ENCODE measurements around the gene BACE2.
"Not testable (repeated sequence)": the region's sequence is repeated elsewhere in the genome, so short reads cannot be mapped to it uniquely, and the experiment has no call there.

Gene BACE2

DNA sequence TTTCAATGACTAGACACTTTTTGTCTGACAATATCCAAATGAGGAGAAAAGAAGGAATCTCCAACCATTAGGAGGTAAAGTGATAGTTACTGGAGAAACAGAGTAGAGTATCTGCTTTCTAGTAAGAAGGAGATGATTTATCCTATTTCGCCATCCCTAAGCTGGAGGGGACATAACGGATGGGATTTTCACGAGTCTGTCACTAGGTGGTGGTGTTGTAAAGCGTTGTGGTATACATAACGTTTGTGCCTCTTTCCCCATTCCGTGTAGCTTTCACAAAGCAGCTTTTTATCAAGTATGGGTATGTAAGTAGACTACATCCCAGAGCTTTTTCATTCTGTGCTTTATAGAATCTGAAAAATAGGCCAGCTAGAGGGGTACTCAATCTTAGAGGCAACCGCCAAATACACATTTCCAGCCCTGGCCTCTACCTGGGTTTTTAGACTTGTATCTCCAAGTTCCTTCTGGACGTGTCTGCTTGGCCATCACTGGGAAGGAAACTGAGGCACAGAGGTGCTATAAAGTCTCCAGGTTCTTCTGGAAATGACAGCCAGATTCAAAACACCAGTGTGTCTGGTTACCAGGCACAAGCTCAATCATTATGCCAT is 115.4 kb downstream of the BACE2 start:
- DNase-seq, result peak; percentile 54

DNA sequence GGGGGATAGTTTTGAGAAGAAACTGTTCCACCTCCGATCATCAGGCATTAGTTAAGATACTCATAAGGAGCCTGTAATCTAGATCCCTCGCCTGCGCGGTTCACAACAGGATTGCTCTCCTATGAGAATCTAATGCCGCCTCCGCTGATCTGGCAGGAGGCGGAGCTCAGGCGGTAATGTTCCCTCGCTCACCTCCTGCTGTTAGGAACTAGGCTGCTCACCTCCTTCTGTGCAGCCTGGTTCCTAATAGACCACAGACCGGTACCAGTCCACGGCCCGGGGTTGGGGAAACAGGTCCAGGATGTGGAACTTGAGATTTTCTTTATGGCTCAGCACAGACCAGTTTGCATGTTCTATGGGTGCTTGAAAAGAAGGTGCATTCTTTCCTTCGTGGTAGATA is 121.5 kb downstream of the BACE2 start:
- DNase-seq, result no peak

DNA sequence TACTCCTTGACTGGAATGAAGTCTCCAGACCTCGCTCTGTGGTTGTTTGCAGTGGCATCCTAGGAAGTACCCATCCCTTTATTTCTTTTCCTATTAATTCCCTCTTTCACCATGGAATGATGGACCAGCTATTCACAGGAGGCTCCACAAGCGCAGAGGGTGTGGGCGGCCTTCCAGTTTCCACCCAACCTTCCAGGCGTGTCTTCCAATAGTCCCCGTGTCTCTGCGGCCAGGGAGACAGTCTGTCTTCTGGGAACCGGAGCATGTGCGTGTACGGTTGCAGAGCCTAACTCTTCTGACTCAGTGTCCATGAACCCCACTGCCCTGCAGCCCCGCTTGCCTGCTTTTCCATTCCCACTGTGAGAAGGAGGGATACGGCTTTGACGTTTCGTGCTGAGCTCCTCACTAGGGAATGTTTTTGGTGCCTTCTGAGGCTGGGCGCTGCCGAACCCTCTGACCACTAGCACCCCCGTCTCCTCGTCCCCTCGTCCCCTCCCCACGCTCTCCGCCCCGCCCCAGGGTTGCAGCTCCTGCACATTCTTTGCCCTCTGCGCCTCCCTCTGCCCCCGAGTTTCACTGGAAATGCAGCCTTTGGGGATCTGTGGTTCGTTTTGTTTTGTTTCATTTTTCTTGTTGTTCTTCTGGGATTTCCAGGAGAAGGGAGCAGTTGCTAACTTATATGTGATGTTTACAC is 122.3 kb downstream of the BACE2 start:
- DNase-seq, result no peak

DNA sequence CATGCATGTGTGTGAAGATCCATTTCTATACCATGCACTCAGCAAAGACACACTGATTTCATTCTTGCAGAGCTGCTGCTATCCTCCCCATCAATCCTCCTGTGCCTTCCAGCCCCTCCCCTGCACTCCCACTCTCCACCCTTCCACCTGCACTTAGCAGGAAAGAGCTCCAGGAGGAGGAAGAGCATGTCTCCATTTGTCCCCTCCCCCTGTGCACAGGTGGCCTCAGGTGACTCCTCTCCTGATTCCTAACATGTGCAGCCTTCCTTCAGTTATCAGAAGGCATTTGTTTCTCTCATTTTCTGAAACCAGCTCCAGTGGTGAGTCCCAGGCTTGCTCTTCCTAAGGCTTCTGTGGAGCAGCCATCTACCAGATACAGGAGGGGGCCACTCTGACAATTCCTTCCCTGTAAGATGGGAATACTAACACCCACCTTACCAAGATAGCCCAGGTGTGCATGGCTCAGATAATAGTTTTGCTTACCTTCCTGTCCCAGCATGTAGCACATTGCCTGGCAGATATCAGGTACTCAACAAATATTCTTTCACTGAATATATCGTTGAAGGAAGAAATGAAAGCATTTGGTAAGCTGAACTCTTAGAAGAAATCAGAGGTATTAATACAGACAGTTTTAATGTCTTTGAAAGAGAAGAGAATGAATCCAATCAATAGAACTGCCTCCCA is 126.7 kb downstream of the BACE2 start:
- DNase-seq, result no peak

DNA sequence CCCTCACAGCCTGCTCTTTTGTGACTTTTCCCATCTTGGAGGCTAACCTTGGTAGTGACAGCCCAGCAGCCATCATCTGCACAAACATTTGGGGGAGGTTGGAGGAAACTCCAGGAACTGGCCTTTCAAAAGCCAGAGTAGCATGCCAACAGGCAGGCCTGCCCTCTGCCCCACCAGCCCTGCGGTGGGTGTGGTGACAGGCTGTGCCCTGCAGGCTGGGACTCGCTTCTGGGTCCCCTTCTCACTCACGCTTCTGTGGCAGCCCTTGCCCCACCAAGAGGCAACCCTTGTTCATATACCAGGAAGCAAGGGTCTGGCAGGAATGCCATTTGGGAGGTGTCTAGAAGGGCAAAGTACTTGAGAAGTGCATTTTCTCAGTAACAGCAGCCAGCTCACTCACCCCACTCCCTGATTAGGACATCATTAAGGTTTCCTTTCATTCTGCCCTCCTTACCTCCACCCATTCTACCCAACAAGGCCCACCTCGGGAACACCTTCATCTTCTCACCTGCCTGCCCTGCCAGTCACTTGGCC is 127.8 kb downstream of the BACE2 start:
- DNase-seq, result no peak

DNA sequence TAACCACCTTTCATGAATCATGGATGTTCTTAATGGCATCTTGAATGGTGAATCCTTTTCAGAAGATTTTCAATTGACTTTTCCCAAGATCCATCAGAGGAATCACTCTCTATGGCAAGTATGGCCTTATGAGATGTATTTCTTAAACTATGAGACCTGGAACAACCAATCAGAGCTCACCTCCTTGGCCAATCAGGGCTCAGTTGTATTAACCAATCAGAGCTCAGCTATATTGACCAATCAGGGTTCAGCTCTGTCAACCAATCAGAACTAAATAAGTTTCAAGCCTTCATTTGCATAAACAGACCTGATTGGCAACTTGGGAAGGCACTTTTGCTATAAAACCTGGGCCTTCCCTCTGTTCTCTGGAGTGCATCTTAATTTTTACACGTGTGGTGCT is 135.0 kb downstream of the BACE2 start:
- DNase-seq, result no peak

DNA sequence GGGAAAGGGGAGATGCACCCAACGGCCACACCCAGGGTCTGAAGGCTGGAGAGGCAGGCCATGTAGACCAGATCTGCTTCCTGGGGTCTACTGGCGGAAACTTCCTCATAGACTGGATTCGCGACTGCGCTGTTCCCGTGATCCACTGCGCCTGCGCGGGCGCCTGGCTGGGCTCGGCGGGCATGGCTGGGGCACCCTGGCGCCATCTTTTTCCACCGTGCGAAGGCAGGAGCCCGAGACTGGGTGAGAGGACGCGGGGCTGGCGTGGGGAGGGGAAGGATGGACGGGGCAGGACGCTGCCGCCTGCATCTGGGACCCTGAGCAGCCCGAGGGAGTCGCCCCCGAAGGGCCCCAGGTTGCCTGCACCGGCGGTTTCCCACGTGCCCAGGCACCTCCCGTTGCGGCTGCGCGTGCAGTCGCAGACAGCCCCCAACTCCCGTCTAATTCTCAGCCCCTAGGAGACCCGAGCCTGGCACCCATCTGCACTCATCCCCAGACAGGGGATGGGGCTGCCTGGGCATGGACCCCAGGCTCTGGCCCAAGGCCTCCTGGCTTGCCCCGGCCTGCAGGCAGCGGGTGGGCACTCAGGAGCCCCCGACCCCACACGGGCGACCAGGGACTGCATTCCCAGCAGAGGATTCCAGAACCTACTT is 136.2 kb downstream of the BACE2 start:
- no peak for DNase-seq

DNA sequence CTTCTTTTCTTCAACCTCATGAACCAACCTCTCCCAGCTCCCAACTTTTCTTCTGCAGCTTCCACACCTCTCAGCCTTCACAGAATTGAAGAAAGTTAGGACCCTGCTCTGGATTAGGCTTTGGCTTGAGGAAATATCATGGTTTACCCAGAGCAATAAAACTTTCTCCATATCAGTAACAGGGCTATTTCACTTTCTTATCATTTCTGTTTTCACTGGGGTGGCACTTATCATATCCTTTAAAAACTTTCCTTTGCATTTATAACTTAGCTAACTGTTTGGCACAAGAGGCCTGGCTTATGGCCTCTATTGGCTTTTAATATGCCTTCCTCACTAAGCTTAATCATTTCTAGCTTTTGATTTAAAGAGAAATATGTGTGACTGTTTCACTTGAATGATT is 139.3 kb downstream of the BACE2 start:
- no peak for DNase-seq

DNA sequence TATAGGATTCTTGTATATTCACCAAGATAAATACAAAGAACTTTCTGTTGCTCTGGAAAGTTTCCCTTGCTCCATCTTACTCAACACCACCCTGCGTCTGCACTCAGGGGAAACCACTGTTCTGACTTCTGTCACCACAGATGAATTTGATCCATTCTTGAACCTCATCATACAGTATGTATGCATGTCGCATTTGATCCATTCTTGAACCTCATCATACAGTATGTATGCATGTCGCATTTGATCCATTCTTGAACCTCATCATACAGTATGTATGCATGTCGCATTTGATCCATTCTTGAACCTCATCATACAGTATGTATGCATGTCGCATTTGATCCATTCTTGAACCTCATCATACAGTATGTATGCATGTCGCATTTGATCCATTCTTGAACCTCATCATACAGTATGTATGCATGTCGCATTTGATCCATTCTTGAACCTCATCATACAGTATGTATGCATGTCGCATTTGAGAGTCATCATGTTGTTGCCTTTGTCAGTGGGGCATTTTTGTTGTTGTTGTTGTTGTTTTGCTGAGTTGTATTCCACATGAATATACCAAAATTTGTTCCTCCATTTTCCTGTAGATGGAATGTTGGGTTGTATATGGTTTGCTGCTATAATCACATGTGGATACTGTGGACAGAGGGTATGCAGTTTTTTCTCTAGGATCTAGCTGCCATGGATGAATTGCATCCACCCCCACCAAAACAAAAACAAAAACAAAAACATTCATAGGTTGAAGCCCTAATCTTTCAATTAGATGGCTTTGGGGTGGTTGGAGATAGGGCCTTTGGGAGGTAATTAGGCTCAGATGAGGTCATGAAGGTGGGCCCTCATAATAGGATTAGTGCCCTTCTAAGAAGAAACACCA is 145.6 kb downstream of the BACE2 start:
- not testable (repeated sequence) for DNase-seq

DNA sequence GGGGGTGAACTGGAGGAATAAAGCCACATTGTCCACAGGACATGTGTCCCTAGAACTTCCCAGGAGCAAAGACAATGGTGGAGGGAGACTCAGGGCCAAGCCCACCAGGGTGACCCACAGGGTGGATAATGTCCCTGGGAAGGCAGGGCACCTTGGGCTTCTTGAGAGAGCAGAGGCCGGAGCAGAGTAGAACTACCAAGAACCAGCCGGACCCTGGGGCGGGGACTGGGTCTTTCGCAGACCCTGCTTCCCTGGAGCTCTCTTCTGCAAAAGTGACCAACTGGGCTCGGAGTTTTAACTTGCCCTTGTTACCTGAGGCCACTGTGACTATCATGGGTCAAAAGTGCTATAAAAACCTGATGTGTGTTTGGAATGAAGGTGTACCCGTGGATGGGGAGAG is 147.8 kb downstream of the BACE2 start:
- no peak for DNase-seq

DNA sequence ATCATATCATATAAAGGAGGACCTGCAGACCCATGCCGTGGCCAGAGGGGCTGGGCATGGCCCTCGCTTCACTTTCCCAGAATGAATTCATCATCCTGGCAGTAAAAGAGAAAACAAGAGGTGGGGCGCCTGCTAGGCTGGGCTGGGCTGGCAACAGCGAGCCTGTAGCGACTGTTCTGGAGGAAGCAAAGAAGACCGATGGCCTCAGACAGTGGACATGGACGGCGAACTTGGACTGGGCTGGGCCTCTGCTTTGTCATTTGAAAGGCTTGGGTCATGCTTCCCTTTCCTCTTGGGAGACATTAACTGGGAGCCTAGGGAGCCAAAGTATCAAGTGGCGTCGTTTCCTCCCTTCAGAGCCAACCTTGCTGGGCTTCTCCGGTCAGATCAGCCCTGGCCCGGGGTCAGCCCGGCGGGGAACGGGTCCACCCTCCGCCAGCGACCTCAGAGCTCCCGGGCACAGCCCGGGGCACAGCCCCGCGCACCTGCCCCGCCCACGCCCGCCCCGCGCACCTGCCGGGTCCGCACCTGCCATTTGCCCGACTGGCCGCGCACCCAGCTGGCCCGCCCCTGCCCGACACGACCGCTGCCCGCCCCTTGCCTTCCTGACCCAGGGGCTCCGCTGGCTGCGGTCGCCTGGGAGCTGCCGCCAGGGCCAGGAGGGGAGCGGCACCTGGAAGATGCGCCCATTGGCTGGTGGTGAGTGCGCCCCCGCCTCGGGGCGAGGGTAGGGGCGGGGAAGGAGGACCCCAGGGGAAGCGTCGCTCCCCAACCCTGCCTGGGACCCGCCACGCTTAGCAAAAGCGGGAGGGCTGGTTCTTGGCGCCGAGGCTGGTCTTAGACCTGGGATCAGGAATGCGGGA is 148.5 kb downstream of the BACE2 start, which contains the start of gene FAM3B:
TSS of gene FAM3B (plus strand) at position 602 of the 863 bp plus-strand sequence. CDS start at position 681, 79 bp downstream.
- DNase-seq, result no peak

DNA sequence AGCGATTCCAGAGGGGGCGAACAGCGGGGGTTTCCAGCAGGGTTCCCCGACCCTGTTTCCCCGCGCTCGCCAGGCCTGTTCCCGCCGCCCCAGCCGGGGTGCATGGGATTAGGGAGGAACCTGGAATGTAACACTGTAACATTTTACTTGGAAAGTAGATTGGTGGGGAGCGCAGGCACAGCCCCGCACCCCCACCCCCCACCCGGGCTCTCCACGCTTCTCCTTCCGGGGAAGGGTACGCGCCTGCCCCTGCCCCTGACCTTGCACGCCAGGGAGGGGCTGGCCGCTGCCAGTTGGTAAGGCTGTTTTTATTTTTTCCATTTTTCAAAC is 149.1 kb downstream of the BACE2 start:
- no peak for DNase-seq

DNA sequence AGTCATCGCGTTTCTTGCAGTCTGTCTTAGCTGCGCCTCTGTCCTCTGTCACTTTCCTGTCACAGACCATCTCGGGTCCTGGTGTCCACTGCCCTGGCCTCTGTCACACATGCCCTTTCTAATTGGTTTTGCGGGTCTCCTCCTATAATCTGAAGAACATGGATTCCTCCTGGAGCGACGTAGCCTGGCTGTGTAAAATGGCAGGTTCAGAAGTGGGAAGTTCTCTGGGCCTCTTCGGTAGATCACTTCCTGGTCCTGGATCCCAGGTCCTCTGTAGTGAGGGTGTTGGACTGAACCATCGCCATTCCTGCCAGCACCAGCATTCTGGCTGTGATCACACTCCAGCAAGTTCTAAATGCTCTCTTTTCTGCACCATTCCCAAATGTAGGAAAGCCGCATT is 149.5 kb downstream of the BACE2 start:
- DNase-seq, result no peak

DNA sequence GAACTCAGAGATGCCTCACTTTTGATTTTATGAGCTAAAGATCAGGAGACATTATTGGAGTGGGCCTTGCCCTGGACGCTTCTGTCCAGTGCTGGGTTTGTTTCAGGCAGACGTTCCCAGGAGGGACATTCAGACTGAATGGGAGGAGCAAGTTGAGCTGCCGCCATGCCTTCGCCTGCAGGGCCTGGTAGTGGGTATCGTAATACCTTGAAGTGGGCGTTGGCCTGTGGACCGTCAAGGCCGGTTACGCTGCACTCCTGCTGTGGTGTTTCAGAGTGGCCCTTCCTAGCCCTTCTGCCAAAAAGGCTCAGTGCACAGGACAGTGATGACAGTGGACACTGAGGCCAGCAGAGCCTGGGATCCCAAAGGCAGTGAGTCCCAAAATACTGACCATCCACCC is 150.3 kb downstream of the BACE2 start:
- no peak for DNase-seq

DNA sequence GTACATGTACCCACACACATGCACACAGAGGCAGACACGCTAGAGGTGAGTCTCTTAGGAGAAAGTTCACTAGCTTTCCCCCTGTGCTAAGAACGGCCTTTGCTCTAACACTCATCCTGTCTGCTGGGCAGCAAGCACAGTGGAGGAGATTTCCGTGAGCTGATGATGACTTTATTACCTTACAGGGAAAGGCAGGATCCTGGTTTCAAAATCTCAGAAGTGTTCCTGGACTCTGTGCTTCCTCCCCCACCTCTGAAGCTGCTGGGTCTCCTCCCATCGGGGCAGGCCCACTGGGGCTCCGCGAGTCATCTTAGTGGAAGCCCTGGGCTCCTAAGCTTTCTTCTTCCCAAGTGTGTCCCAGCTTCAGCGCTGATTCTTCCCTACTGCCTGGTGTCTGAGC is 151.3 kb downstream of the BACE2 start:
- no peak for DNase-seq

DNA sequence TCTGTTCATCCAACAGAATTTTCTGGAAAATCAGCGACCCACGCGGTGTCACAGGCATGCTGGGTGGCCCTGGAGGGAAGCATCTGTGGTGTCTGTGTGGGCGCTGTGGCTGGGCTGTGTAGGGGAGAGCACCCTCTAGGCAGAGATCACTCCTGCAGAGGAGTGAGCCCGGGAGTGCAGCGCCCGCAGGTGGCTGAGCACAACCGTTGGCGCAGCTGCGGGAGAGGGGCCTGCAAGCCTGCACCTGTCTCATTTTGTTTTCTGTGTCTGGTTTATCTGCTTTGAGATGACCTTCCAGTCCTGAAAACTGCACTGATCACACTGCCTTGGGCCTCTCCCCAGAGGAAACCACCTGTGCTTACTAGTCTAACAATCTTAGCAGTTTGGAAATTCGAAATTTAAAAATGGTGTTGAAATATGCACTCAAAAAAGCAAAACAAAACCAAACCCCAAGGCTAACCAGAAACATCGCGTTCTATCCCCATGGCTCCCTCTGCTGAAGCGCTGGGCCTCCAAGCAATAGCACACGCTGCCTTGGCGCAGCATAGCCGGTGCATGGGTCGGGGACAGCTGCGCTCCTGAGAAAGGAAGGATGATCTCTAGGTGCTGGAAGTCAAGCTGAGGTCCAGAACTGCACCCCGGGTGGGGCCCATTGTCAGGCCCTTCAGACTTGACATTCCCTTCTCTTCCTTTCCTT is 153.4 kb downstream of the BACE2 start:
- DNase-seq, result no peak

DNA sequence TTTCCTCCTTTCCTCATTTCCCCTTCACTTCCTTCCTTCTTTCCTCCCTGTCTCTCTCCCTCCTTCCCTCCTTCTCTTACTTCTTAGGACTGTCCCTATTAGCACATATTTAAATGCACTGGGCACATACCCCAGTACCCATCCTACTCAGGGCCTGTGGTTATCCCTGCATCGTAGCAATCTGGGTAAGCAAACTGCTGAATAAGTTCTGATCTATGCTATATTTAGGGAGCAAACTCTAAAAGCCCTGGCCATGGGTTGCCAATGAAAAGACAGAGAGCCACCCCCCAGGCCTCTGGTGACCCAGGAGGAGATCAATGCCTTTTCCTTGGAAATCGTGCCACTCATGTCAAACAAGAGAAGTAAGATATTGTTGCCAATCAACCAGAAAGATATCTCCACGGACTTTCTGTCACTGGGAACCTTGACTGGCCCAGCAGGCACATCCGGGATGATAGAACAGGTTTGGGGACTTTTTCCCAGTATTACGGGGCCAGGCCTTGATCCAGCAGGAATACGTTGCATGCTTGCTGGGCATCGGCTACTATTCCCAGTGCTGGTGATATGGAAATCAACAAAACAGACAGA is 154.0 kb downstream of the BACE2 start:
- no peak for DNase-seq

DNA sequence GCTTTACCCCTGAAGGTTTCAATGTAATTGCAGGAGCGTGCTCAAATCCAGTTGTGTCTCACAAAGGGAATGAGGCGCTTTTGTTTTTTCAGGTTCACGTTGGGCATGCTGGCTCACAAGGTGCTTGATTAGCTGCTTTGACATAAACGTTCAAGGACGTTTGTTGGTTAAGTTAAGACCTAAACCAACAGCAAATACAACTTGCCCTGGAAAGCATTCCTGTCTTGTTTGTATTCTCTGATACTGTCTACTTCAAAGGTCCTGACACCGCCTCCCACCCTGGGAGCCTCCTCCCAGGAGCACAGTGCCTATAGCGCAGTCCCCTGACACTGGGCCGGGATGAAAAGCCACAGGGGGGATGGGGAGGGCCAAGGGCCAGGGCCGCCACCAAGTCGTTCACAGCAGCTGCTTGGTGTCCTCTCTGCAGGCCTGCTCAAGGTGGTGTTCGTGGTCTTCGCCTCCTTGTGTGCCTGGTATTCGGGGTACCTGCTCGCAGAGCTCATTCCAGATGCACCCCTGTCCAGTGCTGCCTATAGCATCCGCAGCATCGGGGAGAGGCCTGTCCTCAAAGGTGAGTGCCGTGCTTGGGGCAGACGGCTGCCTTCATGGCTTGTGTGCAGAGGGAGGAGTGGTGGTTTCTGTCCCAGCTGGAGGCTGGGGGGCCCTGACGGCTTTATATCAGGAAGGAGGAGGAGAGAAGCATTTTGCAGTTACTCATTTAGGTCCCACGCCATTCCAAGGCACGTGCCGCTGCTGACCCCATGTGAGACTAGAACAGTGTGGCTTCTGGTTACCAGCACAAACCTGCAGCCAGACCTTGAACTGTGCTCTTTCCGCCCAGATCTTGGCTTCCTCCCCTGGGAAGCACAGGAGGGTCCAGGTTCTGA is 154.8 kb downstream of the BACE2 start:
- DNase-seq, result no peak
